Lung (tissue), 13 donors: Measurements from ENCODE around the gene BCL7C. TPM values are rescaled to one million over a fixed set of nuclear protein-coding genes. Genes with fewer than 3 reads are reported as not detected.

Experiments
- ATAC-seq: fragments of 200-7000 bp; cut with Tn5 transposase; one replicate; pipeline ENCODE4 v1.9.1; 2020; ENCODE audit warnings: moderate number of reproducible peaks; ENCODE audit not compliant: insufficient read depth, low FRiP score
- DNase-seq, 3 donors: peaks; one replicate each; pipeline ENCODE4 v3.0.0-alpha.2; 2013 to 2017
- H3K27ac ChIP-seq, 2 donors: one replicate each; pipeline ENCODE4 v1.5.1; 2013; ENCODE audit warnings: mild to moderate bottlenecking in 2 of 2, moderate library complexity in 2 of 2, control low read depth in 1 of 2, inconsistent platforms in 1 of 2, low read depth in 1 of 2, low read length in 1 of 2
- H3K27me3 ChIP-seq, 3 donors: one replicate each; pipeline ENCODE4 v1.5.1; 2013; ENCODE audit warnings: low read length in 2 of 3; ENCODE audit not compliant: control insufficient read depth in 3 of 3, insufficient read depth in 3 of 3
- H3K36me3 ChIP-seq, 4 donors: one replicate each; pipeline ENCODE4 v1.5.1; 2013; ENCODE audit warnings: low read length in 4 of 4, mild to moderate bottlenecking in 1 of 4, moderate library complexity in 1 of 4; ENCODE audit not compliant: control insufficient read depth in 4 of 4, insufficient read depth in 4 of 4
- H3K4me1 ChIP-seq, 5 donors: one replicate each; pipeline ENCODE4 v1.5.1; 2013; ENCODE audit warnings: low read length in 5 of 5, mild to moderate bottlenecking in 2 of 5, moderate library complexity in 1 of 5; ENCODE audit not compliant: control insufficient read depth in 5 of 5, insufficient read depth in 5 of 5
- H3K4me3 ChIP-seq: one replicate; pipeline ENCODE4 v1.5.1; 2013; ENCODE audit warnings: mild to moderate bottlenecking, control low read depth, moderate library complexity
- H3K9ac ChIP-seq, 2 donors: one replicate each; pipeline ENCODE4 v1.5.1; 2013; ENCODE audit warnings: low read length in 2 of 2, control low read depth in 1 of 2; ENCODE audit not compliant: insufficient read depth in 1 of 2
- H3K9me3 ChIP-seq, 4 donors: one replicate each; pipeline ENCODE4 v1.5.1; 2013; ENCODE audit warnings: low read length in 3 of 4, mild to moderate bottlenecking in 1 of 4, moderate library complexity in 1 of 4; ENCODE audit not compliant: control insufficient read depth in 4 of 4, insufficient read depth in 3 of 4
- CTCF ChIP-seq: IDR thresholded peaks from 2 replicates; pipeline ENCODE4 v1.5.1; 2012; ENCODE audit warnings: mild to moderate bottlenecking; ENCODE audit errors: control extremely low read depth, extremely low read depth
- WGBS, 2 donors: extraction: QIAGEN DNeasy Blood & Tissue Kit; methylation state at CpG; one replicate each; pipeline ENCODE4 v1.1.7; 2013; 5-methylcytosine and 5-hydroxymethylcytosine counted together
- polyA plus RNA-seq, 2 donors: library from polyadenylated mRNA; stranded (reverse); fragments of 200-250 nt; gene quantifications; one replicate each; pipeline ENCODE4 v1.2.1, GENCODE V29; 2013
- small RNA-seq: library from RNA; depleted of rRNA; stranded (forward); fragments of <200 nt; gene quantifications from one replicate; pipeline ENCODE3, GENCODE V24; 2014; ENCODE audit warnings: low replicate concordance
- total RNA-seq, 2 donors: library from RNA; depleted of rRNA in 1 of 2; stranded (reverse); fragments of >200 nt in 1 of 2; gene quantifications; one replicate each; pipeline ENCODE4 v1.2.1, GENCODE V29; 2014 to 2021
- donor health status: control.
- donor health status: control.
- donor health status: Bipolar disorder and iron deficiency.
- donor health status: healthy.
- donor health status: DM: yes; HTN: yes; CAD: no.

The BCL7C gene
- total and polyA plus RNA-seq, 4 donors: 18.2 to 51.8 (median 28.3) TPM

- peaks cover 0 to 4% (median 0%) of the 10 kb centered on the region in 5 donors for H3K4me1 ChIP-seq
- H3K36me3 ChIP-seq: peaks cover 0 to 1% (median 0%) of the 10 kb centered on the region in 4 donors
- DNase-seq (peak; percentile 21 to 44 (median 29)), ATAC-seq (no peak)
- H3K4me3 ChIP-seq: no peak overlapping the region
- H3K27ac ChIP-seq: peak overlapping the region in 1 of 2 donors; percentile 37
- H3K9me3 ChIP-seq: peaks cover 0 to 1% (median 0%) of the 10 kb centered on the region in 4 donors
- H3K27me3 ChIP-seq: no peaks in the 10 kb centered on the region
- TF ChIP-seq CTCF: no peak
- 57 to 76% methylated on average over 5 of the region's 5 CpGs for WGBS, 2 donors
- H3K9ac ChIP-seq: no peak overlapping the region
These were observed 54.2 kb downstream of the BCL7C start for GRCh38 chr16:30839523-30840227.

- Histone ChIP-seq H3K9ac (no peak overlapping the region), H3K27ac (peak overlapping the region in 1 of 2 donors; percentile 24), H3K9me3 (peaks cover 0 to 1% (median 0%) of the 10 kb centered on the region in 4 donors), H3K4me1 (peaks cover 0 to 4% (median 0%) of the 10 kb centered on the region in 5 donors), H3K27me3 (no peaks in the 10 kb centered on the region), H3K36me3 (peaks cover 0 to 8% (median under 1%) of the 10 kb centered on the region in 4 donors), H3K4me3 (no peak overlapping the region)
- TF ChIP-seq CTCF: no peak
- WGBS, 2 donors: 74 to 78% methylated on average over 3 of the region's 3 CpGs
- DNase-seq: no peak
- no peak for ATAC-seq
These were observed 54.9 kb downstream of the BCL7C start for GRCh38 chr16:30838876-30839471.

- DNase-seq (no peak), ATAC-seq (no peak)
- Histone ChIP-seq H3K36me3 (peaks cover 0 to 10% (median 1%) of the 10 kb centered on the region in 4 donors), H3K4me3 (no peak overlapping the region), H3K9ac (no peak overlapping the region), H3K27me3 (no peaks in the 10 kb centered on the region), H3K4me1 (peaks cover 0 to 4% (median 0%) of the 10 kb centered on the region in 5 donors), H3K27ac (no peak overlapping the region), H3K9me3 (peaks cover 0 to 1% (median 0%) of the 10 kb centered on the region in 4 donors)
- TF ChIP-seq CTCF: no peak
- 79 to 83% methylated on average over 1 of the region's 1 CpG for WGBS, 2 donors
These were observed 56.0 kb downstream of the BCL7C start for GRCh38 chr16:30837904-30838303.

Small RNA genes lying within 50 kb of the gene (small RNA-seq; reads per million reads assigned to genes)
- gene MIR4519 (not detected), gene MIR762 (not detected)

Other genes with a start within 250 kb of the BCL7C start
- gene PRR14, start 243.1 kb downstream of the BCL7C start, total RNA-seq: 10 to 100 TPM; 16.0 to 60.3 TPM
- gene PRR14, start 243.1 kb downstream of the BCL7C start, polyA plus RNA-seq: 10 to 100 TPM; 44.7 to 63.2 TPM
- gene FBRS, start 235.6 kb downstream of the BCL7C start, total RNA-seq: 10 to 100 TPM; 32.1 to 80.8 TPM
- gene FBRS, start 235.6 kb downstream of the BCL7C start, polyA plus RNA-seq: 10 to 100 TPM; 55.4 to 55.7 TPM
- 10 to 100 TPM; 45.9 to 61.0 TPM for gene SRCAP, start 194.9 kb downstream of the BCL7C start, total RNA-seq
- gene SRCAP, start 194.9 kb downstream of the BCL7C start, polyA plus RNA-seq: 10 to 100 TPM; 13.4 to 16.7 TPM
- gene PHKG2, start 145.7 kb downstream of the BCL7C start, total RNA-seq: 10 to 100 TPM; 12.2 to 35.2 TPM
- 10 to 100 TPM; 28.1 to 37.4 TPM for gene PHKG2, start 145.7 kb downstream of the BCL7C start, polyA plus RNA-seq
- 10 to 100 TPM in 1 of 2 donors, 1 to 10 TPM in 1; 7.3 to 29.5 TPM for gene CFAP119, start 132.0 kb downstream of the BCL7C start, total RNA-seq
- gene CFAP119, start 132.0 kb downstream of the BCL7C start, polyA plus RNA-seq: 10 to 100 TPM; 13.8 to 19.7 TPM
- gene RNF40, start 131.8 kb downstream of the BCL7C start, total RNA-seq: 100 to 1,000 TPM in 1 of 2 donors, 10 to 100 TPM in 1; 77.6 to 103 TPM
- 10 to 100 TPM; 54.1 to 80.4 TPM for gene RNF40, start 131.8 kb downstream of the BCL7C start, polyA plus RNA-seq
- gene ZNF629, start 106.9 kb downstream of the BCL7C start, total RNA-seq: 10 to 100 TPM; 10.1 to 16.3 TPM
- gene ZNF629, start 106.9 kb downstream of the BCL7C start, polyA plus RNA-seq: 1 to 10 TPM; 5.7 to 8.0 TPM
- gene CTF1, start 2.5 kb upstream of the BCL7C start, total RNA-seq: 1 to 10 TPM; 4.7 to 9.8 TPM
- 1 to 10 TPM; 3.3 to 5.6 TPM for gene CTF1, start 2.5 kb upstream of the BCL7C start, polyA plus RNA-seq
- gene FBXL19, start 29.5 kb upstream of the BCL7C start, total RNA-seq: 10 to 100 TPM; 10.6 to 17.3 TPM
- 10 to 100 TPM; 10.3 to 15.8 TPM for gene FBXL19, start 29.5 kb upstream of the BCL7C start, polyA plus RNA-seq
- 10 to 100 TPM; 23.9 to 27.4 TPM for gene ORAI3, start 55.0 kb upstream of the BCL7C start, total RNA-seq
- gene ORAI3, start 55.0 kb upstream of the BCL7C start, polyA plus RNA-seq: 10 to 100 TPM; 20.2 to 23.3 TPM
- gene SETD1A, start 63.7 kb upstream of the BCL7C start, total RNA-seq: 10 to 100 TPM in 1 of 2 donors, 1 to 10 TPM in 1; 7.4 to 22.0 TPM
- gene SETD1A, start 63.7 kb upstream of the BCL7C start, polyA plus RNA-seq: 10 to 100 TPM in 1 of 2 donors, 1 to 10 TPM in 1; 8.7 to 13.1 TPM
- 10 to 100 TPM in 1 of 2 donors, 1 to 10 TPM in 1; 6.2 to 34.5 TPM for gene HSD3B7, start 91.1 kb upstream of the BCL7C start, total RNA-seq
- gene HSD3B7, start 91.1 kb upstream of the BCL7C start, polyA plus RNA-seq: 10 to 100 TPM; 20.2 to 21.1 TPM
- gene STX1B, start 116.6 kb upstream of the BCL7C start, total RNA-seq: under 1 TPM; 0.17 to 0.64 TPM
- under 1 TPM; 0.33 to 0.49 TPM for gene STX1B, start 116.6 kb upstream of the BCL7C start, polyA plus RNA-seq
- gene STX4, start 139.5 kb upstream of the BCL7C start, total RNA-seq: 10 to 100 TPM; 41.6 to 81.1 TPM
- 10 to 100 TPM; 90.4 to 98.3 TPM for gene STX4, start 139.5 kb upstream of the BCL7C start, polyA plus RNA-seq
- 10 to 100 TPM in 1 of 2 donors, 1 to 10 TPM in 1; 4.0 to 13.2 TPM for gene ZNF668, start 180.2 kb upstream of the BCL7C start, total RNA-seq
- gene ZNF668, start 180.2 kb upstream of the BCL7C start, polyA plus RNA-seq: 10 to 100 TPM; 10.7 TPM
- 10 to 100 TPM; 12.7 to 20.5 TPM for gene ZNF646, start 180.3 kb upstream of the BCL7C start, total RNA-seq
- 10 to 100 TPM in 1 of 2 donors, 1 to 10 TPM in 1; 8.4 to 12.2 TPM for gene ZNF646, start 180.3 kb upstream of the BCL7C start, polyA plus RNA-seq
- gene PRSS53, start 194.9 kb upstream of the BCL7C start, total RNA-seq: 1 to 10 TPM; 1.4 to 2.2 TPM
- gene PRSS53, start 194.9 kb upstream of the BCL7C start, polyA plus RNA-seq: 1 to 10 TPM; 1.6 to 2.3 TPM
- gene VKORC1, start 200.7 kb upstream of the BCL7C start, total RNA-seq: 10 to 100 TPM; 49.4 to 74.3 TPM
- 100 to 1,000 TPM in 1 of 2 donors, 10 to 100 TPM in 1; 66.8 to 118 TPM for gene VKORC1, start 200.7 kb upstream of the BCL7C start, polyA plus RNA-seq
- gene BCKDK, start 214.3 kb upstream of the BCL7C start, total RNA-seq: 10 to 100 TPM; 20.3 to 47.6 TPM
- 10 to 100 TPM; 16.2 to 61.8 TPM for gene BCKDK, start 214.3 kb upstream of the BCL7C start, polyA plus RNA-seq
- 10 to 100 TPM; 53.0 to 68.2 TPM for gene KAT8, start 223.6 kb upstream of the BCL7C start, total RNA-seq
- gene KAT8, start 223.6 kb upstream of the BCL7C start, polyA plus RNA-seq: 10 to 100 TPM; 53.5 to 73.2 TPM
- gene PRSS8, start 241.7 kb upstream of the BCL7C start, total RNA-seq: 100 to 1,000 TPM in 1 of 2 donors, 10 to 100 TPM in 1; 84.4 to 127 TPM
- gene PRSS8, start 241.7 kb upstream of the BCL7C start, polyA plus RNA-seq: 10 to 100 TPM; 83.2 to 95.3 TPM